NCI-H1105 (cell line): ENCODE data around the gene KCNH1.
"Not testable (repeated sequence)": the region's sequence is repeated elsewhere in the genome, so short reads cannot be mapped to it uniquely, and the experiment has no call there.

Experiments used
- DNase-seq: peaks from one replicate; lab custom pipeline; 2025; lab: John Stamatoyannopoulos, UW

KCNH1 gene

GRCh38 chr1:211095381-211095780 lies 38.6 kb downstream of the KCNH1 start:
- no peak for DNase-seq

- DNase-seq, result no peak
Observed at GRCh38 chr1:211092955-211093354, 41.0 kb downstream of the KCNH1 start.

DNA sequence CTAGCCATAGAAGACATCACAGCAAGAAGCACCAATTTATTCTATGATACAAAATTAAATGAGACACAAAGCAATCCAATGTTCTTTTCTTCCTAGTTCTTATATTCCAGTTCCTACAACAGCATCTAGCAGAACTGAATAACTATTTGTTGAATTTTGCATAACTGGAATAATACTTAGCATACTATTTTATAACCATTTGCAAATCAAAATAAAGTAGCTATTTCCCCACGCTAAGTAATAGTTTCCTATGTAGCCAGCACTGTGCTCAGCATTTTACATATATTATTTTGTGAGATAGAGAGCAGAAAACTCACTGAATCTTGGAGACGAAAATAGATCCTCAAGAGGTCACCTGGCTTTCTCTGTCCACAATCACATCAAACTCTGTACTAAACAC lies 42.1 kb downstream of the KCNH1 start:
- DNase-seq, result no peak

- no peak for DNase-seq
Observed at GRCh38 chr1:211089536-211089935, 44.4 kb downstream of the KCNH1 start.

GRCh38 chr1:211088156-211088555 lies 45.8 kb downstream of the KCNH1 start:
- no peak for DNase-seq

DNA sequence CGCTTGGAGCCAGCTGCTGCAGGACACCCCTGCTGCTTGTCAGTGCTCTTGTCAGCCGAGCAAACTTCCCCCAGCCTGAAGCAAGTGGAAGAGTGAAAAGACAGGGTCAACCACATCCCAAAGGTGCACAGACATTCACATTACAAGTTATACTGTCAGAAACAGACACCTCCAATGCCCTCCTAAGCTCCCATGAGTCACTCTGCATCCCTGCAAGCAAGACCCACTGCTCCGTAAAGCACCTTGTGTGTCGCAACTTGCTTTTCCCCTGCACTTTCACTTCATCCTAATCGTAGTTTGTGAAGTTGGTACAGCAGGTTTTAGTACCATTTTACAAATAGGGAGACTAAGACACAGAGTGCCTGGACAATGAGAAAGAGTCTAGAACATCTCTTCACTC lies 51.1 kb downstream of the KCNH1 start:
- no peak for DNase-seq

DNA sequence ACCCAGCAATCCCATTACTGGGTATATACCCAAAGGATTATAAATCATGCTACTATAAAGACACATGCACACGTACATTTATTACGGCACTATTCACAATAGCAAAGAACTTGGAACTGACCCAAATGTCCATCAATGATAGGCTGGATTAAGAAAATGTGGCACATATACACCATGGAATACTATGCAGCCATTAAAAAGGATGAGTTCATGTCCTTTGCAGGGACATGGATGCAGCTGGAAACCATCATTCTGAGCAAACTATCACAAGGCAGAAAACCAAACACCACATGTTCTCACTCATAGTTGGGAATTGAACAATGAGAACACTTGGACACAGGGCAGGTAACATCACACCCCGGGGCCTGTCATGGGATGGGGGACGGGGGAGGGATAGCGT lies 52.5 kb downstream of the KCNH1 start:
- DNase-seq, result not testable (repeated sequence)

GRCh38 chr1:211068976-211069375 lies 65.0 kb downstream of the KCNH1 start:
- DNase-seq, result no peak

- DNase-seq, result no peak
Observed at GRCh38 chr1:211066781-211067384, 67.1 kb downstream of the KCNH1 start.

- DNase-seq, result not testable (repeated sequence)
Observed at GRCh38 chr1:211041838-211042237, 92.1 kb downstream of the KCNH1 start.

DNA sequence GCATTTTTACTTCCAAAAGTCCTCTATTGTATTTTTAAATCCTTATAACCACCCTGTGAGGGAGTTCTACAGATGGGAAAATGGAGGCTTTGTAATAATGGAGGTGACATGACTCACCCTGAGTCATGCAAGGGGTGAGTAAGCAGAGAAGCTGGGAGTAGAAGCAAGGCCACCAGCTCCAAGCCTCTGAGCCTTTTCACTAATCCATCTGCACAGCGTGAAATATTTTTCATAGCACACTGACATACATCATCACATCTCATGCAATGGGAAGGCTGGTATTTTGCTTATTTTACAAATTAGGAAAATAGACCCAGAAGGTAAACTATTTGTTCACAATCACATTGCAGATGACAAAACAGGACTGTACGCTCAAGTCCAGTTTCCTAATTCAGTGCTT lies 96.9 kb downstream of the KCNH1 start:
- DNase-seq, result no peak

DNA sequence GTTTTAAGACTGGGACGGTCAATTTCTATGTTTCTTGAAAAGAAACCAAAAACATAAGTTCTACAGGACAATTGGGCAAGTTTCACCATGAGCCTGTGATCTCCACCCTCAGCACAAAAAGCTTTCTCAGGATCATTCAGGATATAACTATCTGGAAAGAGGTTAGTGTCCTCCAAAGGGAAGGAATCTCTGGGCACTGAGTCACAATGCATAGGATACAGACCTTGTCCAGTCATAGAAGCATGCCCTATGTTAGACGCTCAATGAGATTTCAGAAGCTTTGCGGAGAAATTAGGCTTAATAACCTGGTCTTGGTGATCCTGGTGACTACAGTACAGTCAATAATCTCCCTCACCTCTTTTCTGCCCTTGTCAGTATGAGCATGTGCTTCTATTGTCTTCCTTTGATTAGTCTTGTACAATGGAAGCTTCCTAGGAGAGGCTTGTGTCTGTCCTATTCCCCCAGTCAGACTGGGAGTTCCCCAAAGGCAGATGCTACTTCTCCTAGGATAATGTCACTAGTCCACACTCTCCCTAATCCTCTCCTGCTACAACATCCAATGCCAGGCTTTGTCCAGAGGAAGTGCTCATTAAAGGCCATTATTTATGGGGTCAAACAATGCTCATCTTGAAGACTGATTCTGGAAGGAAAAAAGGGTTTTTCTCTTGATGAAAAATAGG lies 97.4 kb downstream of the KCNH1 start:
- DNase-seq, result no peak

DNA sequence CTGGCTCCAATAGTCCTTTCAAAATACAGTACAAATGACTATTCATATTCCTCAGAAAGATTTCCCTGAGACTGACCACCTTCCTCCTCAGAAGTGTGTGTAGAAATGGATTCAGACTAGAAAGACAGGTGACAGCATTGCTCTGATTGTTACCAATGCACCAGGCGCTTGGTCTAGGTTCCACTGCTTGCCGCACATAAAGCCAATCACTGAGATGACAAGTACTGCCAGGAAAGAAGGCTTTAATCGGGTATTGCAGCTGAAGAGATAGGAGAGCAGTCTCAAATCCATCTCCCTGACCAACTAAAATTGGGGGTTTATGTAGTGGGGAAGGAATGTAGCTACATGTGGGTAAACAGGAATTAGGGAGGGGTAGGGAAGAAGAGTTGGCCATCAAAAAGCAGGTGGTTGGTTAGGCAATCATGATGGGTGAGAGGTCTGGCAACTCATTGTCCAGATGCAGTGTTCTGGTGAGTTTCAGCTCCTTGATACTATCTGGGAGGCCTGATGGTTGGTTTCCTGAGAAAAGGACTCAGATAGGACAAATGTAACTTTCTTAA lies 98.0 kb downstream of the KCNH1 start:
- no peak for DNase-seq

DNA sequence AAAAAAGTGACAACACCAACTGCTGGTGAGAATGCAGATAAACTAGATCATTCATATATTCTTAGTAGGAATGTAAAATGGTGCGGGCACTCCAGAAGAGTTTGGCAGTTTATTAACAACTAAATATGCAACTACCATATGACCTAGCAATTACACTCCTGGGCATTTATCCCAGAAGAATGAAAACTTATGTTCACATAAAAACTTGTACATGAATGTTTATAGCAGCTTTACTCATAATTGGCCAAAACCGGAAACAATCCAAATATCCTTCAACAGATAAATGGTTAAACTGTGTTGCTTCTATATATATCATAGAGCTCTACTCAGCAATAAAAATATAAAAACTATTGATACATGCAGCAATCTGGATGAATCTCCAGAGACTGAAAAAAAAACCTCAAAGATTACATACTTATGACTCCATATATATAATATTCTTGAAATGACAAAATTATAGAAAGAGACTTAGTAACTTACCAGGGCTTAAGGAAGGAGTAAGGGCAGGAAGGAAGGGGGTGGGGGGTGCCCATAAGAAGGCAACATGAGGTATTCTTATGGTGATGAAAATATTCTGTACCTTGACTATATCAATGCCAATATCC lies 99.9 kb downstream of the KCNH1 start:
- DNase-seq, result no peak

DNA sequence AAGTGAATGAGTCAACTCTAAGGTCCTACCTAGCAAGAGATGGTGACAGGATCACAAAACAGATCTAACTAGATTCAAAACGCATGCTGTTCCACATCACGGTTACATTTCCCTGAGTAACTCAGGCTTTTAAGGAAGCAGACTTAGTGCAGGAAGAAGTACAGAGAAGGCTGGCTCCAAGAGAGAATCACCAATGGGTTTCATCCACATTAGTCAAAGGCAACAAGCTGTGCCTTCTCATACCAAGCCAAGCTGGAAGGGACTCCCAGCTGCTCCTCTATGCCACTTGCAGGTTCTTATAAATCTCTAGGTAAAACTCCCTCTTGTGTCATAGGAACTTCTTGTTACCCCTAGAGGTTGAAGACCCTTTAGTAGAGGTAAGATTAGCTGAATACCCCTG lies 109.0 kb downstream of the KCNH1 start:
- DNase-seq, result no peak

DNA sequence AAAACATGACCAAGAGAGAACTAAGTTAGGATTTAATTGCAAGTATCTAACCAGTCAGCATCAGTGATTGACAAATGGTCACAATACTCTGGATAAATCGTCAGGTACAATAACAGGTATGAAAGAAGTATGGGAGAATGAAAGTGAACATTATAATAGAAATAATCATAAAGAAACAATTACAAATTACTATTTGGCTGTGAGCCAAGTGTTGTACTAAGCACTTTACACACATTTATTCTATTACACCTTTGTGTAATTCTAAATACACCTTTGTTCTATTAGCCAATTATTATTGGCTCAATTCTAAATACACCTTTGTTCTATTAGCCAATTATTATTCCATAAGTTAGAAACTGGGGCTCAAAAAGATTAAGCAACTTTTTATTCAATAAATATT lies 114.7 kb downstream of the KCNH1 start:
- DNase-seq, result no peak

GRCh38 chr1:211018690-211019089 lies 115.3 kb downstream of the KCNH1 start:
- DNase-seq, result no peak

- no peak for DNase-seq
Observed at GRCh38 chr1:211017075-211017718, 116.8 kb downstream of the KCNH1 start.

DNA sequence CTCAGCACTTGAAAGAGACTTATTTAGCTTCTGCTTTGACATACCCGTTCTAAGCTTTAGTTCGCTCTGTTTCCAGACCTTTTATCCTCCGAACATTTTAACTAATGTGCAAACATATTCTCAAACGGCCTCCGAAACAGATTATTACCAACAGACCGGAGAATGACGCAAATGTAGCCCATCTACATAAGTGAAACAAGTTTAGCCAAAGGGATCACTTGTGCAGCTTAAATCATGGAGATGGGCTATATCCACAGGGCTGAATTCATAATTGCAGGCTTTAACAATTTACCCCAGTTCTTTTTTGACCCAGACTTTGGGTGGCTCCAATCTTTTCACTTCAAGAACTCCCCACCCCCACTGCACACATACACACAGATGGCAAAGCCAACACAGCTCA lies 119.7 kb downstream of the KCNH1 start:
- DNase-seq, result no peak

DNA sequence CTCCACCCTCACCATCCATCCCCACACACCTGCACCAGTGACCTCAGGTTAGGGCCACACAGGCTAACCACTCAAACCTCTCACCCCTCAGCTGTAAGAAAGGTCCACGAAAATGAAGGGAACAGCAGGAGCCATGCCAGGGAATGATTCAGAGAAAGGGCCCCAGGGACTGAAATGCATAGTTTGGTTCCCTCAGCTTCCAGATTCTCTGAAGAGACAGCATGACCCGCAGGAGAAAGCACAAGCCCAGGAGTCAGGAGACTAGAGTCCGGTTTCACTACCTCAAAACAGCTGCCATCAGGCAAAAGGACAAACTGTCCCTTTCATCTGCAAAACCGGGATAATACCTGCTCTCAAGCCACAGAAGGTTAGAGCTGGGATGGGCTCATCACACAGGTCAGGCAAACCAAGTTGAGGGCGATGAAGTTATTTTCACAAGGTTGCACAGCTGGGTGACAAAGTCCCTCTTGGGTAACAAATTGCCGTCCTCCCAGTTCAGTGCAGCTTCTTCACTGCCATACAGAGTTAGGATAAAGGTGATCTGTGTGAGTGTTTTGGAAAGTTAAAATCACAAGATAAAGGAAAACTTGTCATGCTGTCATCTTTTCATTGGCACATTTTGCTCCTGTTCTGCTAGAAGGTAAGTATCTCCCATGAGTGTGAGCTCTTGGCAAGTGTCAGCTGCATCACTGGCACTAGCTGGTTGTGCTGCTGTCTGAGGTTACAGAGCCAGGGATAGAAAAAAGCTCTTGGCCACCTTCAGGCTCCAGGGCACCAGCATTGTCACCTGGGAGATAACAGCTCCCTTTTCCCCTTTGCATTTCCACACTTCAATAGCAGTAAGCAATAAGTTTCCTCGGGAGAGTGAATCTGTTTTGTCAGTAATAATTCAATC lies 120.4 kb downstream of the KCNH1 start:
- DNase-seq, result no peak

DNA sequence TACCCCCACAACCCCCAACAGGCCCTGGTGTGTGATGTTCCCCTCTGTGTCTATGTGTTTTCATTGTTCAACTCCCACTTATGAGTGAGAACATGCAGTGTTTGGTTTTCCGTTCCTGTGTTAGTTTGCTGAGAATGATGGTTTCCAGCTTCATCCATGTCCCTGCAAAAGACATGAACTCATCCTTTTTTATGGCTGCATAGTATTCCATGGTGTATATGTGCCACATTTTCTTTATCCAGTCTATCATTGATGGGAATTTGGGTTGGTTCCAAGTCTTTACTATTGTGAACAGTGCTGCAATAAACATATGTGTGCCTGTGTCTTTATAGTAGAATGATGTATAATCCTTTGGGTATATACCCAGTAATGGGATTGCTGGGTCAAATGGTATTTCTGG lies 122.8 kb downstream of the KCNH1 start:
- DNase-seq, result not testable (repeated sequence)

- no peak for DNase-seq
Observed at GRCh38 chr1:211009944-211010343, 124.0 kb downstream of the KCNH1 start.
